ENCODE data around the gene MYO5C.

DNA sequence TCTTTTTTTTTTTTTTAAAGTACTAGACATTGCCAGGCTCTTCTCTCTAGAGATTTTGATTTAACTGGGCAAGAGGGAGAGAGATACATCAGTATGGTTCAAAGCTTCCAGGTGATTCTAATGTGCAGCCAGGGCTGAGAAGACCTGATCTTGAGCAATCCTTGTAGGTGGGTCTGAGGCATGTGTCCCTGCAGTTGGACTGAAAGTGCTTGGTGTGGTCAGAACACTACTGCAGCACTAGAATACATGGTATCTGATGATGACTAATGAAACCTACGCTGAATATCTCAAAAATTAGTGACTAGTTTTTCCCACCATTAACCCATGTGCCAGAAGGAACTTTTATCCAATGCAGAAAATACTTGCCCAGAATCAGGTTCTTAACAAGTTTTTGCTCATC, 34.4 kb upstream of the MYO5C start:
- TF ChIP-seq, protein P1, sequence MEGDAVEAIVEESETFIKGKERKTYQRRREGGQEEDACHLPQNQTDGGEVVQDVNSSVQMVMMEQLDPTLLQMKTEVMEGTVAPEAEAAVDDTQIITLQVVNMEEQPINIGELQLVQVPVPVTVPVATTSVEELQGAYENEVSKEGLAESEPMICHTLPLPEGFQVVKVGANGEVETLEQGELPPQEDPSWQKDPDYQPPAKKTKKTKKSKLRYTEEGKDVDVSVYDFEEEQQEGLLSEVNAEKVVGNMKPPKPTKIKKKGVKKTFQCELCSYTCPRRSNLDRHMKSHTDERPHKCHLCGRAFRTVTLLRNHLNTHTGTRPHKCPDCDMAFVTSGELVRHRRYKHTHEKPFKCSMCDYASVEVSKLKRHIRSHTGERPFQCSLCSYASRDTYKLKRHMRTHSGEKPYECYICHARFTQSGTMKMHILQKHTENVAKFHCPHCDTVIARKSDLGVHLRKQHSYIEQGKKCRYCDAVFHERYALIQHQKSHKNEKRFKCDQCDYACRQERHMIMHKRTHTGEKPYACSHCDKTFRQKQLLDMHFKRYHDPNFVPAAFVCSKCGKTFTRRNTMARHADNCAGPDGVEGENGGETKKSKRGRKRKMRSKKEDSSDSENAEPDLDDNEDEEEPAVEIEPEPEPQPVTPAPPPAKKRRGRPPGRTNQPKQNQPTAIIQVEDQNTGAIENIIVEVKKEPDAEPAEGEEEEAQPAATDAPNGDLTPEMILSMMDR (IDR thresholded peaks at IDR 0.05; ENCODE audit: low read depth, low read length): no peak
- TF ChIP-seq POLR2A (IDR thresholded peaks at IDR 0.05; ENCODE audit: extremely low read depth, insufficient read length): no peak
- TF ChIP-seq, protein P2, sequence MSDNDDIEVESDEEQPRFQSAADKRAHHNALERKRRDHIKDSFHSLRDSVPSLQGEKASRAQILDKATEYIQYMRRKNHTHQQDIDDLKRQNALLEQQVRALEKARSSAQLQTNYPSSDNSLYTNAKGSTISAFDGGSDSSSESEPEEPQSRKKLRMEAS (IDR thresholded peaks at IDR 0.05; ENCODE audit: low read depth, low read length): no peak

All from NB4 (cell line).